ENCODE results near the gene IL15.

IL15 gene

DNA sequence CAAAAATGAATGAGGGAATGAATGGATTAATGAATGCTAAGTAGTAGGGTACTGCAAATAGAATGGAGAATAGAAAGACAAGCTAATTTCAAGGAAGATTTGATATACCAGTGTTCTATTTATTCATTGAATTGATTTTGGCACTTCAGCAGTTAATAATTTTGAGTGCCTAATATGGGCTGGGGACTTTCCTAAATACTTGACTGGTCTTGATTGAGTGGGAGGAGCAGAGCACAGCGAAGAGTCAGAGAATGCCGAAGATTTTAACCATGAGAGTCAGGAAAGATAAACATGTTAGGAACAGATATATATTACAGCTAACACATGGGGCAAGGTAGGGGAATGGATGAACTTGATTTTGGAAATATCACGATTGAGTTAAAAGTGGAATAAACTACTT, 10.6 kb downstream of the IL15 start:
- H3K9me3 ChIP-seq (ENCODE audit: insufficient read depth, low read length): no peaks in the 10 kb centered on the region
- no peak overlapping the region for H3K4me3 ChIP-seq (ENCODE audit: insufficient read depth, low read length, poor library complexity, severe bottlenecking)
- no peak overlapping the region for H2AFZ ChIP-seq (ENCODE audit: low read depth, low read length, severe bottlenecking)
- H3K36me3 ChIP-seq (ENCODE audit: low read length): no peaks in the 10 kb centered on the region
- H3K27me3 ChIP-seq (ENCODE audit: low read length): no peaks in the 10 kb centered on the region
- no peaks in the 10 kb centered on the region for H4K20me1 ChIP-seq (ENCODE audit: low read depth, low read length)
- no peak overlapping the region for H3K4me2 ChIP-seq (ENCODE audit: low read depth, low read length, poor library complexity, severe bottlenecking)
- TF ChIP-seq CTCF (IDR thresholded peaks at IDR 0.05; ENCODE audit: insufficient read depth, low read length, poor library complexity, severe bottlenecking) (no peak), EZH2phosphoT487 (conservative IDR thresholded peaks at IDR 0.05; ENCODE audit: low read length) (no peak)
- no peak overlapping the region for H3K27ac ChIP-seq (ENCODE audit: low read depth, low read length)
- no peaks in the 10 kb centered on the region for H3K79me2 ChIP-seq (ENCODE audit: insufficient read depth, low read length)
- H3K9ac ChIP-seq (ENCODE audit: low read length): no peak overlapping the region
- no peaks in the 10 kb centered on the region for H3F3A ChIP-seq (ENCODE audit: insufficient read depth)
- no peaks in the 10 kb centered on the region for H3K9me2 ChIP-seq (replicated peaks; ENCODE audit: insufficient read depth, low read length)

DNA sequence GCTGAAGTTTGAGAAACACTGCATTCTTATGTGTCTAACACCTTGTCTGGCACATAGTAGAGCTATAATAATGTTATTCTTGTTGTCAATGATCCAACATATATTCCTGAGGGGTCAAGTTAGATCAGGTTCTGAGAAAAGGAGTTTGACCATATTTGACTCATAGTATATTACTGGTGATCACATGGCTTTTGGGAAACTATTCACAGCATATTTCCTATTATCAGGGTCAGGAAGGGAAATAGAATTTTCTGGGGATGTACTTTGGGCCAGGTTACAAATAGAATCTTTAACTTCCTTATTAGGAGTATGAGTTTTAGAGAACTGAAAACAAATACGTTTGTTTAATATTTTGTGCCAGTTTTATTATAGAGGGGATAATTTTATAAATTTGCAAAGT, 11.6 kb downstream of the IL15 start:
- no peak overlapping the region for H3K4me2 ChIP-seq (ENCODE audit: low read depth, low read length, poor library complexity, severe bottlenecking)

GRCh38 chr4:141652161-141652778, 15.9 kb downstream of the IL15 start:
- no peak overlapping the region for H3K4me2 ChIP-seq (ENCODE audit: low read depth, low read length, poor library complexity, severe bottlenecking)
- H3K36me3 ChIP-seq (ENCODE audit: low read length): no peaks in the 10 kb centered on the region
- no peaks in the 10 kb centered on the region for H3F3A ChIP-seq (ENCODE audit: insufficient read depth)
- no peaks in the 10 kb centered on the region for H3K27me3 ChIP-seq (ENCODE audit: low read length)
- no peak overlapping the region for H2AFZ ChIP-seq (ENCODE audit: low read depth, low read length, severe bottlenecking)
- no peak overlapping the region for H3K4me3 ChIP-seq (ENCODE audit: insufficient read depth, low read length, poor library complexity, severe bottlenecking)
- no peak overlapping the region for H3K9ac ChIP-seq (ENCODE audit: low read length)
- H3K79me2 ChIP-seq (ENCODE audit: insufficient read depth, low read length): no peaks in the 10 kb centered on the region
- TF ChIP-seq EZH2phosphoT487 (conservative IDR thresholded peaks at IDR 0.05; ENCODE audit: low read length): no peak
- TF ChIP-seq CTCF (IDR thresholded peaks at IDR 0.05; ENCODE audit: insufficient read depth, low read length, poor library complexity, severe bottlenecking): no peak
- no peaks in the 10 kb centered on the region for H3K9me2 ChIP-seq (replicated peaks; ENCODE audit: insufficient read depth, low read length)
- no peaks in the 10 kb centered on the region for H4K20me1 ChIP-seq (ENCODE audit: low read depth, low read length)
- no peaks in the 10 kb centered on the region for H3K9me3 ChIP-seq (ENCODE audit: insufficient read depth, low read length)
- H3K27ac ChIP-seq (ENCODE audit: low read depth, low read length): no peak overlapping the region

More for the DNA sequence above, 11.6 kb downstream of the IL15 start:
- H3K9ac ChIP-seq (ENCODE audit: low read length): no peak overlapping the region
- no peaks in the 10 kb centered on the region for H3K79me2 ChIP-seq (ENCODE audit: insufficient read depth, low read length)
- H3K4me3 ChIP-seq (ENCODE audit: insufficient read depth, low read length, poor library complexity, severe bottlenecking): no peak overlapping the region
- no peaks in the 10 kb centered on the region for H4K20me1 ChIP-seq (ENCODE audit: low read depth, low read length)
- no peak overlapping the region for H3K27ac ChIP-seq (ENCODE audit: low read depth, low read length)
- H2AFZ ChIP-seq (ENCODE audit: low read depth, low read length, severe bottlenecking): no peak overlapping the region
- H3F3A ChIP-seq (ENCODE audit: insufficient read depth): no peaks in the 10 kb centered on the region
- no peaks in the 10 kb centered on the region for H3K9me3 ChIP-seq (ENCODE audit: insufficient read depth, low read length)
- no peaks in the 10 kb centered on the region for H3K9me2 ChIP-seq (replicated peaks; ENCODE audit: insufficient read depth, low read length)
- H3K27me3 ChIP-seq (ENCODE audit: low read length): no peaks in the 10 kb centered on the region
- TF ChIP-seq CTCF (IDR thresholded peaks at IDR 0.05; ENCODE audit: insufficient read depth, low read length, poor library complexity, severe bottlenecking): no peak
- no peak for TF ChIP-seq EZH2phosphoT487 (conservative IDR thresholded peaks at IDR 0.05; ENCODE audit: low read length)
- no peaks in the 10 kb centered on the region for H3K36me3 ChIP-seq (ENCODE audit: low read length)
